Measurements from ENCODE around the gene EVI5.
A peak's percentile ranks its signal among the peaks of the same experiment; 100 is the strongest.

The EVI5 gene

GRCh38 chr1:92488832-92489231, 296.1 kb downstream of the EVI5 start:
- in situ Hi-C loops (cut with MboI; ENCODE audit: low sequenced_read_pairs, unreplicated experiment), result no loop called here
- TF ChIP-seq CTCF (IDR thresholded peaks at IDR 0.05; ENCODE audit: borderline replicate concordance, control extremely low read depth, extremely low read depth, insufficient read depth, missing control alignments), result no peak
- no peak for DNase-seq (ENCODE audit: low spot score)

- no peak for DNase-seq (ENCODE audit: low spot score)
- no peak for TF ChIP-seq CTCF (IDR thresholded peaks at IDR 0.05; ENCODE audit: borderline replicate concordance, control extremely low read depth, extremely low read depth, insufficient read depth, missing control alignments)
- in situ Hi-C loops (cut with MboI; ENCODE audit: low sequenced_read_pairs, unreplicated experiment), result no loop called here
Observed at GRCh38 chr1:92488416-92488815, 296.5 kb downstream of the EVI5 start.

- DNase-seq (ENCODE audit: low spot score), result no peak
- in situ Hi-C loops (cut with MboI; ENCODE audit: low sequenced_read_pairs, unreplicated experiment), result no loop called here
- TF ChIP-seq CTCF (IDR thresholded peaks at IDR 0.05; ENCODE audit: borderline replicate concordance, control extremely low read depth, extremely low read depth, insufficient read depth, missing control alignments), result no peak
Observed at GRCh38 chr1:92487078-92487605, 297.8 kb downstream of the EVI5 start.

GRCh38 chr1:92486251-92487077, 298.4 kb downstream of the EVI5 start, which contains the start of gene GFI1:
GFI1 (minus strand) TSS chr1:92486925; CDS start chr1:92483487, 3,438 bp downstream.
- peak; percentile 29 for TF ChIP-seq CTCF (IDR thresholded peaks at IDR 0.05; ENCODE audit: borderline replicate concordance, control extremely low read depth, extremely low read depth, insufficient read depth, missing control alignments)
- in situ Hi-C loops (cut with MboI; ENCODE audit: low sequenced_read_pairs, unreplicated experiment), result no loop called here
- peak; percentile 77 for DNase-seq (ENCODE audit: low spot score)

GRCh38 chr1:92485381-92486250, 299.3 kb downstream of the EVI5 start:
- peak; percentile 57 for TF ChIP-seq CTCF (IDR thresholded peaks at IDR 0.05; ENCODE audit: borderline replicate concordance, control extremely low read depth, extremely low read depth, insufficient read depth, missing control alignments)
- DNase-seq (ENCODE audit: low spot score), result peak; percentile 78
- in situ Hi-C loops (cut with MboI; ENCODE audit: low sequenced_read_pairs, unreplicated experiment), result no loop called here

Data from GM13976 (cell line).